Activated CD4-positive, alpha-beta T cell treated with anti-CD3 and anti-CD28 coated beads, Interleukin-2, amount 50 U/mL, for 16 hours (primary cell): ENCODE data around the gene CLSTN2.

ENCODE experiments used
- DNase-seq: peaks from one replicate; pipeline ENCODE4 v3.0.0-alpha.2; 2020

The CLSTN2 gene

DNA sequence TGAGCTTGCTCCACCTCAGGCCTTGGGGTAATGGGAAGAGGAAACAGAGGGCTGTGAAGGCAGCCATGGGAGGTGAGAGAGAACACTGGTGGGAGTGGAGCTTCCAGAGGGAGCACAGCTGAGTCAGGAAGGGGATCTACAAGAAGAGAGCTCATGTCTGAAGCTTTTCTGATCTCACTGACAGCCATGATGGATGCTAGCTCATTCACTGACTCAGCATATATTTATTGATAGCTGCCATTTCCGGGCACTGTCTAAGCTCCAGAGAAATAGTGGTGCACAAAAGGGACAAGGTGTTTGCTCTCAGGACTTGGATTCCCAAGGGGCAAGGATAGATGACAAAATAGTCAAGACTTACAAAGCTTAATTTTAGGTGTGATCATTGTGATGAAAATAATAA is 218.8 kb downstream of the CLSTN2 start:
- no peak for DNase-seq

DNA sequence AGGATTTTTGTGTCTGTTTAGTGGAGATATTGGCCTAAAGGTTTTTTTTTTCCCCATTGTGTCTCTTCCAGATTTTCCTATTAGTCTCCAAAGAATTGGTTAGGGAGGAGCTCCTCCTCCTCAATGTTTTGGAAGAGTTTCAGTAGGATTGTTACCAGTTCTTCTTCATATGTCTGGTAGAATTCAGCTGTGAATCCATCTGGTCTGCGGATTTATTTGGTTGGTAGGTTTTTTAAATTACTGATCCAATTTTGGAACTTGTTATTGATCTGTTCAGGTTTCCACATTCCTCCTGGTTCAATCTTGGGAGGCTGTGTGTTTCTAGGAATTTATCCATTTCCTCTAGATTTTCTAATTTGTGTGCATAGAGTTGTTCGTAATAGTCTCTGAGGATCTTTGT is 222.2 kb downstream of the CLSTN2 start:
- no peak for DNase-seq

DNA sequence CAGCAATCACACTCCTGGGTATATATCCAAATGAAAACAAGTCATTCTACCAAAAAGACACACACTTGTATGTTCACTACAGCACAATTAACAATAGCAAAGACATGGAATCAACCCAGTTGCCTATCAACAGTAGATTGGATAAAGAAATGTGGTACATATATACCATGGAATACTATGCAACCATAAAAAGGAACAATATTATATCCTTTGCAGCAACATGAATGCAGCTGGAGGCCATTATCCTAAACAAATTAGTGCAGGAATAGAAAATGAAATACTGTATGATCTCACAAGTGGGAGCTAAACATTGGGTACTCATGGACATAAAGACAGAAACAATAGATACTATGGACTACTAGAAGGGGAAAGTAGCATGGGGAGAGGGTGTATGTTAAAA is 224.7 kb downstream of the CLSTN2 start:
- DNase-seq: no peak

DNA sequence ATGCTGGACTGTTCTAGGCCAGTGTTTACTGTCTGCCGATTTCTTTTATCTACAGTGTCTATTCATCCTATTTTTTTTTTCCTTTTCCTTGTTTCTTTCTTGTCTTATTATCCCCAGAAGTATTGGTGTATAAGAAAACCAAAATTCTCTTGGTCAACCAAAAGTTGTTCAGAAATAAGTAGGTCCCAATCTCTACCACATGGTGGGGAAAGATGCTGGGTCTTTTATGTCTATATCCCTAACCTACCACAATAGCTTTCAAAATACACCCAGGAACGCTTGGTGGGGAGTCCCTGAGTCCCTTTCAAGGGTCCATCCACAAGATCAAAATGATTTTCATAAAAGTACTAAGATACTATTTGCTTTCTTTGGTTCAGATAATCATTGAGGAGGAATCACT is 225.6 kb downstream of the CLSTN2 start:
- DNase-seq: no peak

DNA sequence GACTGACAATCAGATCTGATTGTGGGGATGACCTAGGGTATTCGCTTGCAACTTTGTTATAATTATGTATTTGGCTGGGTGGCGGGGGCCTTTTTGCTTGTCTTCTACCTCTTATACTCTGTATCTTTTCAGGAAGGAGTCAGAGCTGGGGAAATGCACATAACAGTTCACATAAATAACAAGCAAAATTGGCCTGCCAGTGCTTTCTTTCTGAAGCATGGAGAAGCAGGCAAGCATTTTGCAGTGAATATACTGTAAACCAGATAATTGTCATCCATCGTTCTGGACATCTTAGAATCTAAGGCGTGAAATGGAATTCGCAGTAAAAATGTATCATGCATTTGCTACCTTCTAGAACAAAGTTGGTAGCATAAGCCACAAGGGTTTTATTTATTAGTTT is 227.6 kb downstream of the CLSTN2 start:
- no peak for DNase-seq

DNA sequence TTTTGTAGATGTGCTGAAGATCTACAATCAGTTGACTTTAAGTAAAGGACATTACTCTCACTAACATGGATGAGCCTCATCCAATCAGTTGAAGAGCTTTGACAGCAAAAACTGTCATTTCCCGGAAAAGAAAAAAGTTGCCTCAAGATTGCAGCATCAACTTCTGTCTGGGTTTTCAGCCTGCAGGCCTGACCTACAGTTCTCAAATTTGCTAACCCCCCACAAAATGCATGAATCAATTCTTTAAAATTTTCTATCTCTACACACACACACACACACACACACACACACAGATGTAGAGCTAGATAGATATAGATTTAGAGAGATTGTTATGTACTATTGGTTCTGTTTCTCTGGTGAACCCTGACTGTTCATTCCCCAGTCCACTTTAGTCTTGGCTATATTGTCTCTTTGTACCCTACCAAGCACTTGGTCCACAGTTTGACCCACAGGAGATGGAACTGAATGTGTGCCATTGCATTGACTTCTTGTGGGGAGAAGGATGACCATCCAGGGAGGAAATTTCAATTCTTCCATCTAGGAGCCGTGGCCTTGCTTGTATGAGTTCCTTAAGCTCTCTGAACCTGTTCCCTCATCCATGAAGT is 228.3 kb downstream of the CLSTN2 start:
- no peak for DNase-seq

DNA sequence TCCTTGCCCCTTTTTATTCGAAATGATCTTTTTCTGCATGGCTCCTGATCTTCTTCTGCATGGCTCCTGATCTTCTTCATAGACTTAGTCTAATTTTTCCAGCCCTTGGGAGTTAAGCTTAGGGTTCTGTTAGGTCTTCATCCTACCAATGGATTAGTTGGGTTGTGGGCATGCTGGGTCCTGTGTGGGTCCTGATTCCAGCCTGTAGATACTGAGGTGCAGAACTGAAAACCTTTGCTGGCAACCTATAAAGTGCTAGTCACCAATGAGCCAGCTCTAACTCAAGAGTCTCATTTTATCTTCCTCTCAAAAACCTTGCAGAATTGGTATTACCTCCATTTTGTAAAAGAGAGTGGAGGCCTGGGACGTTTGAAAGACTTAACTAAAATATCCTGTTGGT is 229.2 kb downstream of the CLSTN2 start:
- no peak for DNase-seq

DNA sequence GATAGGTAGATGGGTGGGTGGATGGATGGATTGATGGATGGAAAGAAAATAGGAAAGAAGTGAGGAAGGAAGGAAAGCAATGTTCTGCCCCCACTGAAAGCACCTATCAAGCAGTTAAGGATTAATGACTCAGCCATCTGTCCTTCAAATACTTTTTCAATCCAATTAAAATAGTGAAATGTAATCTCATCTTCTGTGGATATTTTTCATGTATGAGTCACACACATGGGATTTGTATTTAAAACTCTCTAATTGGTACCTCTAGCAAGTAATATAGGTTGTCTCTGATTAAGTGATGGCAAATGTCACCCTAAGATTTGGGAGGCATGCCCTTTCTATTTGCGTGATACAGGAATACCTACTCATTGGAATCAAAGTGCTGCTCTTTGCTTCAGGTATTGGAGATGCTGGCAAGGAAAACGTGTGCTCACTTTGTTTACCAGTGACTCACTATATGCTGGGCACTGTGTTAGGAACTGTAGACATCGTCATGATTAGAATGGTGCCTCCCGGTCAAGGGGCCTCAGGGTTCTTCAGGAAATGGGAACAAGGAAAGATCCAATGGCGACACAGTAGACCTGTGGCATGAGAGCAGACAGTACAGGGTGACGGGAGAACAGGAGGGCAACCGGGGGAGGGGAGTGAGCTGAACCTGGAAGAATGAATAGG is 230.1 kb downstream of the CLSTN2 start:
- DNase-seq: no peak

DNA sequence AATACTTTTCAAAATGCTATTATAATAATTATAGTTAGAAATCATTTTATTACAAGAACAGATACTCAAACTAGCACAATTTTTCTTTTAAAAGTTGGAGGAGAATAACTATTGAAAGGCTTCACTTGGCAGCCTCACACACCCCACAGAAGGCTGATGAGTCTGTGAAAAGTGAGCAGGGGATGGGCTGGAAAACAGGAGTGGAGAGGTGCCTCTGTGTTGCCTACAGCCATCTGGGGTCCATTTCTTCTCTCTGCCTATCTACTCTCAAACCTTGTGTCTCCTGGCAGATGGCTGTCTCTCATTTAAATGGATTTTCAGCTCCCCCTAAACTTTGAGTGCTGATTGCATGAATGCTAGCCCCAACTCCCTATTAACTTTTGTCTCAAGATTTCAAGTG is 230.8 kb downstream of the CLSTN2 start:
- DNase-seq: no peak

DNA sequence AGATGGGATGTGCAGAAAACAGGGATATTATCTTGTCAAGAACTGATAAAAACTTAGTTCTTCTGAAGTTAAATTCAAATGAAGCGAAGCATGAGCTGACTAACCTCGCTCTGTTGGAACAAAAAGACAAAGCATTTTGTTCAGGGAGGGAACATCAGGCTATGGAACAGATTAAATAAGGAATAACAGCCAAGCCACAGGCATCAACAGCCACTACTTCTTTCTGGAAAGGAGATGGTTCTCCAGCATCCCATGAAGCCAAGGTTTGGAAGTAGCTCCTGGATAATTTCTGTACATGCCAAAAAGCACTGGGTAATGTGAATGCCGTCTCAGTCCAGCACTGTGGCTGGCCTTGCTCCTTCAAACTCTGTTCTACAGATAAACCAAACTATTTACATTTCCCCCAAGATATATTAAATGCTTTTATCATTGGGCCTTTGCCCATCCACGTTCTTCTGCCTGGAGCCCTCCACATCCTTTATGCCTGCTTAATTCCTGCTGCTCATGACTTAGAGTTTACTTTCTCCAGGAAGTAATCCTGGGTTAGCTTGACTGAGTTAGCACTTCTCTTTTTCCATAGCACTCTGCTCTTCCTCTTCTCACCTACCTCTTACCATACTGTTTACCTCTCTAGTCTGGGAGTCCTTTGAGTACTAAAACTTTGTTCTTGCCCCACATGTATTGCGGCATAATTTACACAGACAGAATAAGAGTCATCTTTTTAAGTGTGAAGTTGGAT is 232.0 kb downstream of the CLSTN2 start:
- DNase-seq: no peak

DNA sequence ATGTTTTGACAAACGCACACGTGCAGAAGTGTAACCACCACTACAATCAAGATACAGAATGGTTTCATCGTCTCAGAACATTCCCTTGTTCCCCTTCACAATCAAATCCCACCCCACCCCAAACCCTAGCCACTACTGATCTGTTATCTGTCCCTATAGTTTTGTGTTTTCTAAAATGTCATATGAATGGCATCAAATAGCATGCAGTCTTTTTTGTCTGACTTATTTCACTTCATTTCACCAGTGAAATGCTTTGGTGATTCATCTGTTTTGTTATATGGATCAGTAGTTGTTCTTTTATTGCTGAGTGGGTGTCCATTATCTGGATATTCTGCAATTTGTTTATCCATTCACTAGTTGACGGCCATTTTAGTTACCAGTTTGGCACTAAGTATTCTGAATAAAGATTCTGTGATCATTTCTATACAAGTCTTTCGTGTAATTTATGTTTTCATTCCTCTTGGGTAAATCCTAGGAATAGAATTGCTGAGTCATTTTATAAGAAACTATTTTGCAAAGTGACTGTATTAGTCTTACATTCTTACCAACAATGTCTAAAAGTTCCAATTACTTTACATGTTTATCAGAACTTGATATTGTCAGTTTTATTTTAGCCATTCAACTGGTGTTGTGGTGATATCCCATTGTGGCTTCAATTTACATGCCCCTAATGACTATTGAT is 232.8 kb downstream of the CLSTN2 start:
- DNase-seq: no peak

DNA sequence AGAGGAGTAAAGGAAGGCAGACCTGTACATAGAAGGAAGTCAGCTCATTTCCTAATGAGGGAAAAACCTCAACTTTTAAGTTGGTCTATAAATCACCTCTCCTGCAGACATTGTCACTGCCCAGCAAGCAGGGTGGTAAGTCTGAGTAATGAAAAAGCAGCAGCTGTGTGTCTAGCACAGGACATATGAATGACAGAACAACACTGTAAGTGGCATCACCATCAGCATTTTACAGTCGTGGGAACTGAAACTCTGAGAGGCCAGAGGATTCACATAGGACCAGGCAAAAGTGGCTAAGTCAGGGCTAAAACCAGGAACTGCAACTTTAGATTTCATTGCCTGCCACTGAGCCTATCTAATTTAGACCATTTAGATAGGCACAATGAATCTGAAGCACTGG is 235.6 kb downstream of the CLSTN2 start:
- no peak for DNase-seq

DNA sequence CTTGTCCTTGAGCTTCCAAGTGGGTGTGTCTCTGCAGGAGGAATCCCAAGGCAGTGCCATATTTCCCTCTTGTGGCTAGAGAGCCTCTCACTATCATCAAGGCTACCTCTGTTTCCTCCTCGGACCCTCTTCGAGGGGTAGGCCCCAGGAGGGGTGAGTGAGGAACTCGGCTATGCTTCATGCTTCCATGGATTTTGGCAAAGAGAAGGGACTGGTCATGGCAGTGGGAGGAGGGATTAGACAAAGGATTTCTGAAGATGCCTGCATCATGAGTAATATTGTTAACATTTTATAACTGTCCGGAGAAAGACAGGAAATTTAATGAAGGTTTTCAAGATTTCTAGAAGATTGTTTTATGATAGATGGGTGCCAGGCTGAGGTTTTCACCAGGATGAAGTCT is 241.5 kb downstream of the CLSTN2 start:
- no peak for DNase-seq

DNA sequence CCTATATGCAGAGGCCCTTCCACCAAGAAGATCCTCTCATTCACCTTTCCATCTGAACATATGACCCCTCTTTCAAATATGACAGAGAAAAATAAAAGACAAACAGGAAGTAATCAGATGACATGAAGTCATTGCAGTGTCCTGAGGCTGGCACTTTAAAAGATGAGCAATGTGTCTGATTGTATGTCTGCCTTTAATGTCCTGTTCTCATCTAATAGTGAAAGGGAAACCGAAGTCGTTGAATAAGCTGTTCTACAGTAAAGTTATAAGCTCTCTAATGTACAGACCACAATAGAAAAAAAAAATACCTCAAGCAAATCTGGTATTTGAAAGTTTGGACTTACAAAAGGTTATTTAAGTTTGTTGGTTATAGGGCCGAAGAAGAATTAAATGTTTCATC is 243.0 kb downstream of the CLSTN2 start:
- no peak for DNase-seq

DNA sequence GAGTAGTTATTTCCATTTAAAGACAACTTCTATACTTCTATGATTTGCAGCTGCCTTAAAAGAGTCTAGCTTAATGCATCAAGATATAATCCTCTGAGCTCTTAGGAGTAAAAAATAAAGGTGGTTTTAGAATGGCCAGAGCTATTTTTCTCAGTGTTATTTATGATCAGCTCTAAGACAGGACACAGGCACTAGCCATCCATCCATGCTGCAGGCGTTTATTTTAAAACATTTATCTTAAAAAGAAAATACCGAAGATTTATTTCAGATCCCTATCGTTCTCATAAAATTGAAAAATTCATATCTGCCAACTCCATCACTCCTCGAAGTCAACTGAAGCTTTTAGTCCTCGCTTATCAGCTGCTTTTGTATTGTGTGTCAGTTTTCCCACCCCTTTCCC is 243.5 kb downstream of the CLSTN2 start:
- no peak for DNase-seq

DNA sequence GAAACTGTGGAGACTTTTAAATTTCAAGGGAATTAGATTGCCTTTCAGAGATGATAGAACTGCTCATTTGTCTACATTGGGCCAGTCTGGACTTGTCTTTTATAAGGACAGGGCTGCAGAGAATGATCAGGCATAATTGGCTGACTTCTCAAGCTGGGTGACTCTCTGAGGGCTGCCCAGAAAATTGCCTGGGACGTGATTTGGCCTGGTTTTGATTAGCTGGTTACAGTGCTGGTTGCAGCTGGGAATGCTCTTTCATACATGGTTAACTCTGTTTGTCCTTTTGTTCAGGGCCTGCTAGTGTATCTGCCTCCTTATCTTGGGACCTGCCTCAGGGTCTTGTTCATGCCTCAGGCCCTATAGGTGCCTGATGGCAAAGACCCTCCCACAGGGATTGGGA is 245.6 kb downstream of the CLSTN2 start:
- DNase-seq: no peak

DNA sequence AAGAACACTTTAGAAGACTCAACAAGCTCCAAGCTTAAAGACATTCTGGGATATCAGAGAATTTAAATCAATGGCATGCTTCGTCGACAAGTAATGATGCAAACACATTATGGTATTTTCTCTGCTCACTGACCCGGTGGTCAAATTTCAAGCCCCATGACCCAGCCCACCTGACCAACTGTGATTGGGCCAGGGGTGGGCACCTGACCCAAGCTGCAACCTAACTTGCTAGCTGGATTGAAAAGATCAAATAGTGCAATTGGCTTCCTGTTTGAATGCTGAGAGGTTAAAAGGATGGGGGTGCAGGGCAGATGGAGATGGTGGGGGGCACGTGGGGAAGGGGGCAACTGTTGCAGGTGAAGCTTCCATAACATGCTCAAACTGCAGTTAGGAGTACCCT is 250.4 kb downstream of the CLSTN2 start:
- DNase-seq: no peak

DNA sequence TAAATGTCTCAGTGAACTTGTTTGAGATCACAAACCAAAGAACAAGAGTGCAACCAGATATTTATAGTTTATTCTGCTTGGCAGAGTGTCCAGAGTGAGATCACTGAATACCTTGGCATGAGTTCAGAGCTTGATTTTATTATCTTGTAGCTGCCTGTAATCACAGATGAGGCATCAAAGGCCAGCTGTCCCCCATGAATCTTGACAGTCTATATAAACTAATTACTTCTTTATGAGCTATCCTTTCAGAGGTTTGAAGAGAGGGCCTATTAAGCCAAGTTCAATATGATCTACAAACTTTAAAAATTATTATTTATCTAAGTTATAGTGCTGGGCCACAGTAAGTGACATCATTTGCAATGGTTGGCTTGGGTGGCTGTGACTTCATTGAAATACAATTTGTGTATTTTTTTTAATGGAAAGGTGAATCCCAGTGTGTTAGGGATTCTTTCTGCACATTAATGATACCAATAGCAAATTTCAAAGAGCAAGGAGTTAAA is 251.5 kb downstream of the CLSTN2 start:
- no peak for DNase-seq

DNA sequence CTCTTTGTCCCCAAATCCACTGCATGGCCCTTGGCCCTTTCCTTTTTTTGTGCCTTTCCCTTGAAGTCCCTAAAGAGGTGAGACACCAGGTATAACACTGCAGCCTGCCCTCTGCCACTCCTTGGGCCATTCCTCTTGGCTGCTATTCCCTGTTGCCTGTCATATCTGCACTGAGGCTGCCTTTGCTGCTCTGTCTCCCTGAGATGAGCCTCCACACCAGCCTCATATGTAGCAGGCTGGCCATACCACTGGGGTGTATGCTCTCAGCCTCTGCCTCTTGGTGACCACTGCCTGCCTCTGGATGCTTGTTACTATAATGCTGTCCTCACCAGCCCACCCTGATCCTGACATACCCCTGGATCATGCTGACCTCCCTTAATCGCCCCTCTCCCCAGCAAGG is 252.0 kb downstream of the CLSTN2 start:
- no peak for DNase-seq

DNA sequence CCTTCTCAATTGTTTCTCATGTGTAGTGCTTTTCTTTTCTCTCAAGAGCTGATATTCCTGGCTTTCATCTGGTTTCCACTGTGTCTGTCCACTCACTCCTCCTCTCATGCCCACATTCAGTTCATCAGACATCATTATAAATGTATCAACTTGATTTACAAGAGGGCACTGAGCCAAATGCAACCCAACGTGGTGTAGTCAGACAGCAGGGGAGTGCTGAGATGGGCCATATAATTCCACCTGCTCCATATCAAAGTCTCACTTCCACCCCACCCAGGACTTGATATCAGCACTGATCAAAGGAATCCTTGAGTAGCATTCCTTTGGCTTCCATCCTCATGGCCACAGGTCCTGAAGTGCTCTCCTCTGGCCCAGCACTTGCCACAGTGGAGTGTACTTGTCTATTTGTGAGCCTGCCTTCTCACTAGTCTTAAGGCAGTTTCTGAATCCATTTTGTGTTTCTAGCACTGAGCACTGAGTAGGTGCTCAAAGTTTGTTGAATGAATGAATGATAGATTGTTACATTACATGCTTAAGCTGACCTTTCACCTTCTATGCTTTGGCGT is 252.8 kb downstream of the CLSTN2 start:
- no peak for DNase-seq

DNA sequence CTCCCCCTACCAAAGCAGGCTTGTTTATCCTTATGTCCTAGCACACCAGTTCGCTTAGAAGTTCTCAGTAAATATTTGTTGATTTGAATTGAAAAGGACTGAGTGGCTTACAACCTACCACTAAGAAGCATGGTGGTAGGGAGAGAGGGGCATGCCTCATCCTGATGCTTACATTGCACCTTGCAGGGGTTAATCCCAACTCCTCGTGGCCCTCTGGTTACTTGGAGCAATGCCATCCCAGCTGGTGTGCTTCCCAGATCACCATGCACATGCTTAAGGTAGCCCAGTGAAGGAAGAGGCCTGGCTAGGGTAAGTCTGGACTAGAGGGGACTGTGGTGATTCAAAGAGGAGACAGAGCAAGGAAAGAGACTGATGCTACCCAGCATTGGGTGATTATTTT is 253.3 kb downstream of the CLSTN2 start:
- DNase-seq: no peak

DNA sequence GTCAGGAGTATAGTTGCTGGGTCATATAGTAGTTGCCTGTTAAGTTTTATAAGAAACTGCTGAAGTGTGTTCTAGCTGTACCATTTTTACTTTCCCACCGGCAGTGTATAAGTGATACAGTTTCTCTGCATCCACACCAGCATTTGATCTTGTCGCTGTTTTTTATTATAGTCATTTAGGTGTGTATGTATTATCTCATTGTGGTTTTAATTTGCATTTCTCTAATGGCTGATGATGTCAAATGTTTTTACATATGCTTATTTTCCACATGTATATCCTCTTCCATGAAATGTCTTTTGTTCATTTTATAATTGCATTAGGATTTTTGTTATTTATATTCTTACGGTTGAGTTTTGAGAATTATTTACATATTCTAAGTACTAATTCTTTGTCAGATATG is 254.3 kb downstream of the CLSTN2 start:
- no peak for DNase-seq

DNA sequence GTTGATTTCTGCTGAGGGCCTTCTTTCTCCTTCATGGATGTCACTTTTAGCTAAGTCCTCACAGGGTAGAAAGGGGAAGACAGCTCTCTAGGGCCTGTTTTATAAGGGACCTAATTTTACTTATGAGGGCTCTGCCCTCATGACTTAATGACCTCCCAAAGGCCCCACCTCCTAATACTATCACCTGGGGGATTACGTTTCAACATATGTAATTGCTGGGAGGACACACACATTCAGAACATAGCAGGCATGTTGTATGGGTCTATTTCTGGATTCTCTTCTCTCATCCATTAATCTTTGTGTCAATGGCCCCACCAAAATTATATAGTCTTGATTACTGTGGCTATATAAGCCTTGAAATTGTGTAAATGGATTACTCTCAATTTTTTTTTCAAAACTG is 255.0 kb downstream of the CLSTN2 start:
- no peak for DNase-seq
